H9 (cell line): ENCODE results near the gene COLEC12. TPM values are rescaled to one million over a fixed set of nuclear protein-coding genes. Genes with fewer than 3 reads are reported as not detected.

Experiments
- DNase-seq: peaks from one replicate; pipeline ENCODE4 v3.0.0-alpha.2; 2017
- H2AFZ ChIP-seq: one replicate; pipeline ENCODE4 v1.6.1; 2013; ENCODE audit warnings: mild to moderate bottlenecking, low read length, control low read depth, moderate library complexity
- H2AK5ac ChIP-seq: 2 replicates; pipeline ENCODE4 v1.6.1; 2013; ENCODE audit warnings: low read length, control low read depth, mixed read lengths; ENCODE audit not compliant: insufficient read length
- H2BK120ac ChIP-seq: one replicate; pipeline ENCODE4 v1.6.1; 2013; ENCODE audit warnings: low read depth, mild to moderate bottlenecking, low read length, control low read depth, inconsistent platforms; ENCODE audit not compliant: poor library complexity, severe bottlenecking
- H2BK12ac ChIP-seq: 2 replicates; pipeline ENCODE4 v1.6.1; 2013; ENCODE audit warnings: low read length, control low read depth, mixed read lengths, low read depth; ENCODE audit not compliant: insufficient read length
- H2BK15ac ChIP-seq: 2 replicates; pipeline ENCODE4 v1.6.1; 2013; ENCODE audit warnings: low read depth, low read length, control low read depth
- H2BK20ac ChIP-seq: one replicate; pipeline ENCODE4 v1.6.1; 2013; ENCODE audit warnings: low read depth, mild to moderate bottlenecking, low read length, control low read depth, inconsistent platforms; ENCODE audit not compliant: poor library complexity, severe bottlenecking
- H2BK5ac ChIP-seq: 2 replicates; pipeline ENCODE4 v1.6.1; 2013; ENCODE audit warnings: low read length, control low read depth, mixed read lengths; ENCODE audit not compliant: insufficient read length
- H3K14ac ChIP-seq: 2 replicates; pipeline ENCODE4 v1.6.1; 2013; ENCODE audit warnings: low read length, control low read depth; ENCODE audit not compliant: insufficient read depth
- H3K18ac ChIP-seq: 2 replicates; pipeline ENCODE4 v1.6.1; 2013; ENCODE audit warnings: low read depth, mild to moderate bottlenecking, mixed read lengths, low read length, control low read depth; ENCODE audit not compliant: insufficient read length
- H3K23ac ChIP-seq: 2 replicates; pipeline ENCODE4 v1.6.1; 2013; ENCODE audit warnings: low read length, control low read depth, mixed read lengths, low read depth; ENCODE audit not compliant: insufficient read length
- H3K23me2 ChIP-seq: 2 replicates; pipeline ENCODE4 v1.6.1; 2013; ENCODE audit warnings: low read depth, mild to moderate bottlenecking, mixed read lengths, low read length, control low read depth; ENCODE audit not compliant: insufficient read length, poor library complexity, severe bottlenecking
- H3K27ac ChIP-seq: 2 replicates; pipeline ENCODE4 v1.5.1; 2013; ENCODE audit warnings: low read length, control low read depth, mixed read lengths, low read depth; ENCODE audit not compliant: insufficient read length
- H3K27me3 ChIP-seq: 2 replicates; pipeline ENCODE4 v1.6.1; 2013; ENCODE audit warnings: low read length, control low read depth, inconsistent platforms; ENCODE audit not compliant: insufficient read depth
- H3K4ac ChIP-seq: 2 replicates; pipeline ENCODE4 v1.6.1; 2013; ENCODE audit warnings: low read depth, mild to moderate bottlenecking, control low read depth, inconsistent platforms, low read length, moderate library complexity
- H3K4me1 ChIP-seq: 2 replicates; pipeline ENCODE4 v1.6.1; 2013; ENCODE audit warnings: low read length, control low read depth, inconsistent platforms; ENCODE audit not compliant: insufficient read depth
- H3K4me2 ChIP-seq: 2 replicates; pipeline ENCODE4 v1.6.1; 2013; ENCODE audit warnings: low read length, control low read depth, mixed read lengths; ENCODE audit not compliant: insufficient read length, insufficient read depth
- H3K56ac ChIP-seq: 2 replicates; pipeline ENCODE4 v1.6.1; 2013; ENCODE audit warnings: low read depth, mild to moderate bottlenecking, mixed read lengths, low read length, control low read depth; ENCODE audit not compliant: insufficient read length
- H3K79me1 ChIP-seq: 2 replicates; pipeline ENCODE4 v1.6.1; 2013; ENCODE audit warnings: low read depth, mild to moderate bottlenecking, moderate library complexity, low read length, control low read depth, inconsistent platforms; ENCODE audit not compliant: insufficient read depth, poor library complexity, severe bottlenecking
- H3K79me2 ChIP-seq: 2 replicates; pipeline ENCODE4 v1.6.1; 2013; ENCODE audit warnings: low read length, control low read depth, inconsistent platforms; ENCODE audit not compliant: insufficient read depth
- H3K9ac ChIP-seq: 2 replicates; pipeline ENCODE4 v1.6.1; 2013; ENCODE audit warnings: low read length, control low read depth, mixed read lengths; ENCODE audit not compliant: insufficient read length; ENCODE audit errors: extremely low read depth
- H3K9me3 ChIP-seq: one replicate; pipeline ENCODE4 v1.6.1; 2013; ENCODE audit warnings: low read depth, low read length, inconsistent platforms; ENCODE audit not compliant: control insufficient read depth
- H3T11ph ChIP-seq: one replicate; pipeline ENCODE4 v1.6.1; 2013; ENCODE audit warnings: mild to moderate bottlenecking, low read length, control low read depth, inconsistent platforms
- H4K20me1 ChIP-seq: one replicate; pipeline ENCODE4 v1.6.1; 2013; ENCODE audit not compliant: control insufficient read depth, insufficient read length, insufficient read depth
- H4K5ac ChIP-seq: 2 replicates; pipeline ENCODE4 v1.6.1; 2013; ENCODE audit warnings: low read depth, mild to moderate bottlenecking, mixed read lengths, low read length, control low read depth; ENCODE audit not compliant: insufficient read length
- H4K8ac ChIP-seq: replicated peaks from 2 replicates; pipeline ENCODE4 v1.6.1; 2013; ENCODE audit warnings: low read length, control low read depth, mixed read lengths, low read depth; ENCODE audit not compliant: insufficient read length
- H4K91ac ChIP-seq: 2 replicates; pipeline ENCODE4 v1.6.1; 2013; ENCODE audit warnings: low read depth, mild to moderate bottlenecking, moderate library complexity, mixed read lengths, low read length, control low read depth; ENCODE audit not compliant: insufficient read length
- H3K27ac Mint-ChIP-seq, 3 experiments: 2 replicates in 2 of 3; 3 replicates in 1 of 3; pipeline ENCODE4 v1.8.0; 2020 to 2021; ENCODE audit warnings: mixed read lengths in 3 of 3, mild to moderate bottlenecking in 1 of 3, moderate library complexity in 1 of 3
- H3K27me3 Mint-ChIP-seq: 2 replicates; pipeline ENCODE4 v1.8.0; 2021; ENCODE audit warnings: low read depth, mild to moderate bottlenecking, moderate library complexity, mixed read lengths
- H3K36me3 Mint-ChIP-seq, 3 experiments: 2 replicates in 2 of 3; 3 replicates in 1 of 3; pipeline ENCODE4 v1.8.0; 2020 to 2021; ENCODE audit warnings: low read depth in 3 of 3, mixed read lengths in 3 of 3; ENCODE audit not compliant: insufficient read depth in 1 of 3
- H3K4me1 Mint-ChIP-seq, 2 experiments: 2 replicates each; pipeline ENCODE4 v1.8.0; 2020; ENCODE audit warnings: mixed read lengths in 2 of 2
- H3K4me3 Mint-ChIP-seq, 2 experiments: 2 replicates in 1 of 2; 3 replicates in 1 of 2; pipeline ENCODE4 v1.8.0; 2020 to 2021; ENCODE audit warnings: mild to moderate bottlenecking in 2 of 2, mixed read lengths in 2 of 2, moderate library complexity in 1 of 2
- H3K9me3 Mint-ChIP-seq, 2 experiments: 2 replicates in 1 of 2; 3 replicates in 1 of 2; pipeline ENCODE4 v1.8.0; 2020; ENCODE audit warnings: mild to moderate bottlenecking in 2 of 2, mixed read lengths in 2 of 2, moderate library complexity in 1 of 2
- WGBS: extraction: QIAGEN DNeasy Blood & Tissue Kit; methylation state at CpG from one replicate; pipeline ENCODE4 v1.1.7; 2013; ENCODE audit warnings: missing lambda C conversion rate, low lambda C conversion rate, mixed read lengths; ENCODE audit not compliant: insufficient read length; ENCODE audit errors: extremely low coverage; 5-methylcytosine and 5-hydroxymethylcytosine counted together
- total RNA-seq: library from RNA; stranded (reverse); gene quantifications from 2 replicates; pipeline ENCODE4 v1.2.1, GENCODE V29; 2021
- TF ChIP-seq, protein P1 (sequence below): fragments of 200-600 bp; sonication (generic); conservative IDR thresholded peaks from 3 replicates; pipeline ENCODE4 v1.8.0; 2021; ENCODE audit warnings: antibody characterized with exemption, mild to moderate bottlenecking

COLEC12 gene
- total RNA-seq, 1 experiment from 2014 or later, result 0.70 TPM

- no peak overlapping the region for H4K8ac ChIP-seq
- H3K4me2 ChIP-seq, result no peak overlapping the region
- no peak overlapping the region for H3K9ac ChIP-seq
- Mint-ChIP-seq H3K9me3 (peaks cover 17 to 22% of the 10 kb centered on the region in 2 experiments), H3K4me3 (no peak overlapping the region), H3K27me3 (peaks cover 6% of the 10 kb centered on the region), H3K27ac (no peak overlapping the region), H3K4me1 (no peaks in the 10 kb centered on the region), H3K36me3 (peaks cover 4 to 5% (median 5%) of the 10 kb centered on the region in 3 experiments; a peak in 5 of 7 replicates)
- H3T11ph ChIP-seq, result no peak overlapping the region
- peak; percentile 53 for DNase-seq
- H3K27ac ChIP-seq, result no peak overlapping the region
- no peak overlapping the region for H3K18ac ChIP-seq
- no peak overlapping the region for H4K91ac ChIP-seq
- H3K27me3 ChIP-seq, result no peaks in the 10 kb centered on the region
- no peak overlapping the region for H2AFZ ChIP-seq
- no CpG with 5 or more reads among the region's 8 CpGs for WGBS
- no peaks in the 10 kb centered on the region for H3K4me1 ChIP-seq
- no peak overlapping the region for H3K14ac ChIP-seq
- no peak overlapping the region for H3K56ac ChIP-seq
- no peaks in the 10 kb centered on the region for H3K79me1 ChIP-seq
- TF ChIP-seq, protein P1, sequence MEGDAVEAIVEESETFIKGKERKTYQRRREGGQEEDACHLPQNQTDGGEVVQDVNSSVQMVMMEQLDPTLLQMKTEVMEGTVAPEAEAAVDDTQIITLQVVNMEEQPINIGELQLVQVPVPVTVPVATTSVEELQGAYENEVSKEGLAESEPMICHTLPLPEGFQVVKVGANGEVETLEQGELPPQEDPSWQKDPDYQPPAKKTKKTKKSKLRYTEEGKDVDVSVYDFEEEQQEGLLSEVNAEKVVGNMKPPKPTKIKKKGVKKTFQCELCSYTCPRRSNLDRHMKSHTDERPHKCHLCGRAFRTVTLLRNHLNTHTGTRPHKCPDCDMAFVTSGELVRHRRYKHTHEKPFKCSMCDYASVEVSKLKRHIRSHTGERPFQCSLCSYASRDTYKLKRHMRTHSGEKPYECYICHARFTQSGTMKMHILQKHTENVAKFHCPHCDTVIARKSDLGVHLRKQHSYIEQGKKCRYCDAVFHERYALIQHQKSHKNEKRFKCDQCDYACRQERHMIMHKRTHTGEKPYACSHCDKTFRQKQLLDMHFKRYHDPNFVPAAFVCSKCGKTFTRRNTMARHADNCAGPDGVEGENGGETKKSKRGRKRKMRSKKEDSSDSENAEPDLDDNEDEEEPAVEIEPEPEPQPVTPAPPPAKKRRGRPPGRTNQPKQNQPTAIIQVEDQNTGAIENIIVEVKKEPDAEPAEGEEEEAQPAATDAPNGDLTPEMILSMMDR, result no peak
- H3K9me3 ChIP-seq, result peaks cover 7% of the 10 kb centered on the region
- no peak overlapping the region for H3K23ac ChIP-seq
- H3K79me2 ChIP-seq, result no peaks in the 10 kb centered on the region
- no peak overlapping the region for H2BK12ac ChIP-seq
- no peak overlapping the region for H2BK15ac ChIP-seq
- no peak overlapping the region for H2AK5ac ChIP-seq
- no peaks in the 10 kb centered on the region for H4K20me1 ChIP-seq
- H2BK5ac ChIP-seq, result no peak overlapping the region
- H4K5ac ChIP-seq, result no peak overlapping the region
- H3K23me2 ChIP-seq, result no peaks in the 10 kb centered on the region
- no peak overlapping the region for H3K4ac ChIP-seq
- H2BK120ac ChIP-seq, result no peak overlapping the region
- H2BK20ac ChIP-seq, result no peak overlapping the region
Observed at GRCh38 chr18:449374-449773, 51.1 kb downstream of the COLEC12 start.
